Tibial nerve (tissue), 4 donors: ENCODE measurements around the gene SEC63. TPM values are rescaled to one million over a fixed set of nuclear protein-coding genes. Genes with fewer than 3 reads are reported as not detected.
"Not testable (repeated sequence)": the region's sequence is repeated elsewhere in the genome, so short reads cannot be mapped to it uniquely, and the experiment has no call there.

Experiments used
- DNase-seq, 2 donors: peaks; one replicate each; pipeline ENCODE4 v3.0.0-alpha.2; 2019; ENCODE audit warnings: low spot score in 2 of 2
- H3K27ac ChIP-seq, 4 donors: fragments of 200-600 bp; sonication (generic) in 3 of 4; one replicate each; pipeline ENCODE4 v1.5.1; 2017 to 2019; ENCODE audit warnings: mild to moderate bottlenecking in 1 of 4
- H3K27me3 ChIP-seq, 2 donors: fragments of 200-600 bp; sonication (generic) in 1 of 2; one replicate each; pipeline versions ENCODE4 v1.5.1 to v1.6.0; 2017 to 2019
- H3K36me3 ChIP-seq, 3 donors: fragments of 200-600 bp; sonication (generic); one replicate each; pipeline ENCODE4 v1.5.1; 2018 to 2019
- H3K4me1 ChIP-seq, 4 donors: fragments of 200-600 bp; sonication (generic) in 3 of 4; one replicate each; pipeline ENCODE4 v1.5.1; 2017 to 2019
- H3K4me3 ChIP-seq, 4 donors: fragments of 200-600 bp; sonication (generic) in 3 of 4; one replicate each; pipeline ENCODE4 v1.5.1; 2017 to 2019; ENCODE audit warnings: mild to moderate bottlenecking in 1 of 4, moderate library complexity in 1 of 4
- H3K9me3 ChIP-seq, 4 donors: fragments of 200-600 bp; sonication (generic) in 3 of 4; one replicate each; pipeline ENCODE4 v1.5.1; 2017 to 2019
- EP300 ChIP-seq, 2 donors: sonication (generic); formaldehyde crosslinking; IDR thresholded peaks; one replicate each; pipeline ENCODE4 v1.6.1; 2017; ENCODE audit warnings: antibody characterized with exemption in 2 of 2, mild to moderate bottlenecking in 1 of 2
- POLR2A ChIP-seq, 2 donors: fragments of 450-650 bp; IDR thresholded peaks; one replicate each; pipeline ENCODE4 v1.6.1; 2017; ENCODE audit warnings: antibody characterized with exemption in 2 of 2, mild to moderate bottlenecking in 2 of 2, moderate library complexity in 2 of 2
- WGBS, 2 donors: methylation state at CpG; one replicate each; pipeline ENCODE4 v1.1.5; 2018; 5-methylcytosine and 5-hydroxymethylcytosine counted together
- total RNA-seq, 4 donors: library from RNA; depleted of rRNA; stranded (reverse); fragments of >200 nt; gene quantifications; one replicate each; pipeline ENCODE4 v1.1.0, GENCODE V29; 2016
- TF ChIP-seq, protein P1 (sequence below), 5 experiments: fragments of 200-600 bp in 3 of 5; fragments of 450-650 bp in 2 of 5; sonication (generic) in 3 of 5; IDR thresholded peaks; one replicate each; pipeline ENCODE4 v1.5.1; 2016 to 2019; ENCODE audit warnings: antibody characterized with exemption in 5 of 5, mild to moderate bottlenecking in 3 of 5, moderate library complexity in 2 of 5

Gene SEC63
- total RNA-seq, 4 donors from 2014 or later = 32.6 to 84.0 (median 44.5) TPM

DNA sequence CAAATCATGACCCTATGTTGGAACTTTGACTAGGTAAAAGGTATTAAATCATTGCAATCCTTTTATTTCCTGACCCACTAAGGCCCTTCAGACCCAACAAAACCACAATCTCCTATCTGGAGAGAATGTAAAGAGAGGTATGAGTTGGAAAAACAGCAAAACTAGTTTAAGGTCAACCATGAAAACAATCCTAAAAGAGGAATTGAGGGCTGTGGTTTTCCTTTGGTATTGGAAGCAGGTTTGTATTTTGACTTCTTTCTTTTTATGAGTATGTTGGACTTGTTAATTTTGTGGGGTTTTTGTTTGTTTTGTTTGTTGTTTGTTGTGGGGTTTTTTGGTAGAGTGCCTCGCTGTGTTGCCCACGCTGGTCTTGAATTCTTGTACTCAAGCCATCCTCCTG lies 4.7 kb upstream of the SEC63 start:
- no peaks in the 10 kb centered on the region for H3K36me3 ChIP-seq
- DNase-seq = no peak
- H3K4me3 ChIP-seq = no peak overlapping the region
- H3K9me3 ChIP-seq = no peaks in the 10 kb centered on the region
- TF ChIP-seq EP300 (IDR thresholded peaks at IDR 0.05) (no peak), POLR2A (IDR thresholded peaks at IDR 0.05) (no peak)
- TF ChIP-seq, protein P1, sequence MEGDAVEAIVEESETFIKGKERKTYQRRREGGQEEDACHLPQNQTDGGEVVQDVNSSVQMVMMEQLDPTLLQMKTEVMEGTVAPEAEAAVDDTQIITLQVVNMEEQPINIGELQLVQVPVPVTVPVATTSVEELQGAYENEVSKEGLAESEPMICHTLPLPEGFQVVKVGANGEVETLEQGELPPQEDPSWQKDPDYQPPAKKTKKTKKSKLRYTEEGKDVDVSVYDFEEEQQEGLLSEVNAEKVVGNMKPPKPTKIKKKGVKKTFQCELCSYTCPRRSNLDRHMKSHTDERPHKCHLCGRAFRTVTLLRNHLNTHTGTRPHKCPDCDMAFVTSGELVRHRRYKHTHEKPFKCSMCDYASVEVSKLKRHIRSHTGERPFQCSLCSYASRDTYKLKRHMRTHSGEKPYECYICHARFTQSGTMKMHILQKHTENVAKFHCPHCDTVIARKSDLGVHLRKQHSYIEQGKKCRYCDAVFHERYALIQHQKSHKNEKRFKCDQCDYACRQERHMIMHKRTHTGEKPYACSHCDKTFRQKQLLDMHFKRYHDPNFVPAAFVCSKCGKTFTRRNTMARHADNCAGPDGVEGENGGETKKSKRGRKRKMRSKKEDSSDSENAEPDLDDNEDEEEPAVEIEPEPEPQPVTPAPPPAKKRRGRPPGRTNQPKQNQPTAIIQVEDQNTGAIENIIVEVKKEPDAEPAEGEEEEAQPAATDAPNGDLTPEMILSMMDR (IDR thresholded peaks at IDR 0.05) = no peak
- 61 to 81% methylated on average over 2 of the region's 2 CpGs for WGBS, 2 donors
- no peaks in the 10 kb centered on the region for H3K27me3 ChIP-seq
- H3K27ac ChIP-seq = no peak overlapping the region
- H3K4me1 ChIP-seq = peaks cover 0 to 7% (median 0%) of the 10 kb centered on the region in 4 donors

DNA sequence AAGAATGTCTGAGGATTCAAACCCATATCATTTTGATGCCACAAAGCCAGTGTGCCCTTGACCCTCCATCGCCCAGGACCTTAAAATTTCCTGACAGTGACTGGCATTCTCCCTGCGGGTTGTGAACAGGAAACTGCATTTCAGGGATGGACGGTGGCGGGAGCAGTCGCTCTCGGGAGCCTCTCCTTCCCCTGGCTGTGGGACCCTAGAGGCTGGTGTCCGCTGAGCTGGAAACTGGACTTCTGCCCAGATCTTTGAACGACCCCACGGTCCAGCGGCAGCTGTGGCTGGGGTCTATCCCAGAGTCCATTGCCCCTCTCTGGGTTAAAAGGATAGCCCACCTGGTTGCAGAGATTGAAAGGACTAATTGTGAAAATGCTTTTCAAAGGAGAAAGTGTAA lies 1.4 kb upstream of the SEC63 start:
- no peaks in the 10 kb centered on the region for H3K9me3 ChIP-seq
- H3K27me3 ChIP-seq = no peaks in the 10 kb centered on the region
- 35 to 37% methylated on average over 9 to 10 of the region's 10 CpGs for WGBS, 2 donors
- no peak for DNase-seq
- H3K4me3 ChIP-seq = no peak overlapping the region
- TF ChIP-seq, protein P1 (IDR thresholded peaks at IDR 0.05) = no peak
- TF ChIP-seq POLR2A (IDR thresholded peaks at IDR 0.05) (no peak), EP300 (IDR thresholded peaks at IDR 0.05) (no peak)
- H3K36me3 ChIP-seq = no peaks in the 10 kb centered on the region
- H3K27ac ChIP-seq = no peak overlapping the region
- H3K4me1 ChIP-seq = peaks cover 0 to 34% (median 5%) of the 10 kb centered on the region in 4 donors

DNA sequence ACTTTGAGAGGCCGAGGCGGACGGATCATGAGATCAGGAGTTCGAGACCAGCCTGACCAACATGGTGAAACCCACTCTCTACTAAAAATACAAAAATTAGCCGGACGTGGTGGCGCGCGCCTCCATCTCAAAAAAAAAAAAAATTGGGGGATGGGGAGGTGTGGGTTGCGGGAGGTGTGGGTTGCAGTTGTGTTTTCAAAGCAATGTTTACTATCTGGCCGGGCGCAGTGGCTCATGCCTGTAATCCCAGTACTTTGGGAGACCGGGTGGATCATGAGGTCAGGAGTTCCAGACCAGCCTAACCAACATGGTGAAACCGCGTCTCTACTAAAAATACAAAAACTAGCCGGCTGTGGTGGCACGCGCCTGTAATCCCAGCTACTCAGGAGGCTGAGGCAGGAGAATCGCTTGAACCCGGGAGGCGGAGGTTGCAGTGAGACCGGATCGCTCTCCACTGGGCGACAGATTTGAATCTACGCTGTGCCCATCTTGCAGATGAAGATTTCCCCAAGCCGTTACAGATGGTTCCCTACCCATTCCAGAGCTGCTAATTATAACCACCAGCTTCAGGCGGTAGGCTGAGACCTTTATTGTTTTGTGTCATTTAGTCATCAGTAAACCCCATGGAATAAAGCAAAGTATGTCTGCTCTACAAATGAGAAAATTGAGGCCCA lies 818 bp upstream of the SEC63 start:
- Histone ChIP-seq H3K27ac (peak overlapping the region in 3 of 4 donors; percentile 68 to 92 (median 80)), H3K4me1 (peaks cover 0 to 35% (median 5%) of the 10 kb centered on the region in 4 donors), H3K4me3 (peak overlapping the region; percentile 62 to 82 (median 79))
- DNase-seq, H3K36me3 ChIP-seq, H3K9me3 ChIP-seq, H3K27me3 ChIP-seq: not testable (repeated sequence)
- WGBS, 2 donors = 76 to 78% methylated on average over 27 of the region's 27 CpGs

DNA sequence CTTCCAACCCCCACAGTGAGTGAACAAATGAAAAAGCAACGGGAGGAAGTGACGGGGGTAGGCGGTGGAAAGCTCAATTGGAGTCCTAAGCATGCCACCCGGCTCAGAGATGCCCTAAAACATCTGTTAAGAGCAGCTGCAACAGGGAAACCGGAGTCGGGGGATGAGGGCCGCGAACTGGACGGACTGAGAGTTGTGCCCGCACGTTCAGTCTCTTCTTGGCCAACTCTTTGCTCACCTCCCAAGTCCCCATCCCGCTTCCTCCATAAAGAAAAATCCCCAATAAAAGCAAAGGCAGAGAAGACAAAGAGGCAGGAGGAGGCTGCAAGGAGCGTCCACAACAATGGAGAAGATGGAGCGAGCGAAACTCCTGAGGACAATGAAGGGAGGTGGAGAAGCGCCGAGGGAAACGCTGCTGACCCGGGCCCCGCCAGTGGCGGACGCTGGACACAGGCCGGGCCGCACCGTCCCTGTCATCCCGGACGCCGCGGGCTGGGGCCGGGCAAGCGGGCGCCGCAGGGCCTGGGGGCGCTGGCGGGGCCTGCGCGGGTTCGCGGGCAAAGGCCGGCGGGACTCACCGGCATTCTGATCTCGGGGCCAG lies 600 bp downstream of the SEC63 start:
- TF ChIP-seq POLR2A (IDR thresholded peaks at IDR 0.05) = no peak
- TF ChIP-seq EP300 (IDR thresholded peaks at IDR 0.05) = peak in 1 of 2 donors; percentile 25
- H3K4me1 ChIP-seq = peaks cover 0 to 42% (median 5%) of the 10 kb centered on the region in 4 donors
- 0% methylated on average over 25 to 43 of the region's 43 CpGs for WGBS, 2 donors

DNA sequence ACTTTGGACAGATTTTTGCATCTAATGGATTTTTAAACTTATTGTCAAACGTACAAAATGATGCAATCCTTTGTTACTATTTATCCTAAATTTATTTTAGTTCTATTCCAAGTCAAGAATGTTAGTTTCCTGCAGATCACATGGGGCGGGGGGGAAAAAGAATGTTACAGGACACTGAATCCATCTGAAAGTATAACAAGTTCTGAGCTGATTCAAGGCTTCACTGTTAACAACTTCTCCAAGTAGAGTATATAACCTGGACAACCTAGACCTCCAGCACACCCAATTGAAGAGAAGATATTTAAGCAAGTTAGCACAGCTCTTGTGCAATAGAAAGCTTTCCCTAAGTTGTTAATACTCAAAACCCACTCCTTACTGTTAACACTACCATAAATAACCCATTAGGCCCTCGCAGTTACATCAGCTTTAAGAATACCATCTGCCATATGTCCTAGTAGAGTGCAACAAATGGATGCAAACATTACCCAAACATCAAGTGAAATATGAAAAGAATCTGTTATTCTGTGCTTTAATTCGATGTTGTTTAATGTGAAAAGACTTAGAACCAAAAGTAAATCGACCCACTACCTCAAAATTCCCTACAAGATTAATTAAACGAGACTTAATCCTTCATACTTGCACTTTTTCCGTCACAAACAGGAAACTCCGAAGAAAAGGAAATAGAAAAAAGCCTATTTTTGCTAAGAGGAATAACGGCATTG lies 1.3 kb downstream of the SEC63 start:
- DNase-seq = no peak
- H3K4me1 ChIP-seq = peaks cover 0 to 49% (median 7%) of the 10 kb centered on the region in 4 donors
- H3K27ac ChIP-seq = peak overlapping the region in 3 of 4 donors; percentile 86 to 94 (median 92)

More for the DNA sequence above, 600 bp downstream of the SEC63 start:
- no peaks in the 10 kb centered on the region for H3K36me3 ChIP-seq
- no peaks in the 10 kb centered on the region for H3K27me3 ChIP-seq
- peak overlapping the region; percentile 77 to 94 (median 89) for H3K27ac ChIP-seq
- DNase-seq = peak in 1 of 2 donors; percentile 48
- peak overlapping the region; percentile 62 to 82 (median 79) for H3K4me3 ChIP-seq
- no peaks in the 10 kb centered on the region for H3K9me3 ChIP-seq

More for the DNA sequence above, 1.3 kb downstream of the SEC63 start:
- Histone ChIP-seq H3K36me3 (no peaks in the 10 kb centered on the region), H3K9me3 (no peaks in the 10 kb centered on the region), H3K4me3 (peak overlapping the region; percentile 62 to 82 (median 79)), H3K27me3 (no peaks in the 10 kb centered on the region)
- WGBS, 2 donors = 4 to 5% methylated on average over 9 of the region's 9 CpGs
- TF ChIP-seq POLR2A (IDR thresholded peaks at IDR 0.05) = no peak
- TF ChIP-seq, protein P1 (IDR thresholded peaks at IDR 0.05) = no peak
- TF ChIP-seq EP300 (IDR thresholded peaks at IDR 0.05) = no peak
